OCI-LY1 (cell line): ENCODE data around the gene CDKL5.

ENCODE experiments used
- H2AFZ ChIP-seq: fragments of 200-600 bp; sonication (generic), shearing (Covaris generic); 2 replicates; pipeline ENCODE4 v1.6.0; 2014; ENCODE audit warnings: antibody characterized with exemption, mild to moderate bottlenecking, low read length
- H3F3A ChIP-seq: fragments of 200-600 bp; sonication (generic), shearing (Covaris generic); 2 replicates; pipeline ENCODE4 v1.6.0; 2014; ENCODE audit warnings: mild to moderate bottlenecking, antibody characterized with exemption, low read length, moderate library complexity; ENCODE audit not compliant: insufficient read depth
- H3K27ac ChIP-seq: fragments of 200-600 bp; sonication (generic); 2 replicates; pipeline ENCODE4 v1.5.1; 2014; ENCODE audit warnings: low read length, mixed run types, mild to moderate bottlenecking, low read depth; ENCODE audit not compliant: poor library complexity, severe bottlenecking
- H3K27me3 ChIP-seq: fragments of 200-600 bp; sonication (generic); 2 replicates; pipeline ENCODE4 v1.6.0; 2014; ENCODE audit warnings: antibody characterized with exemption, mild to moderate bottlenecking, low read length, moderate library complexity; ENCODE audit not compliant: insufficient read depth
- H3K36me3 ChIP-seq: fragments of 200-600 bp; sonication (generic); 2 replicates; pipeline ENCODE4 v1.6.1; 2014; ENCODE audit warnings: mild to moderate bottlenecking, antibody characterized with exemption, low read length, moderate library complexity, mixed read lengths; ENCODE audit not compliant: insufficient read depth
- H3K4me1 ChIP-seq: fragments of 200-600 bp; sonication (generic); 2 replicates; pipeline ENCODE4 v1.5.1; 2014; ENCODE audit warnings: mild to moderate bottlenecking, low read length, moderate library complexity; ENCODE audit not compliant: insufficient read depth, severe bottlenecking
- H3K4me2 ChIP-seq: fragments of 200-600 bp; sonication (generic), shearing (Covaris generic); 2 replicates; pipeline ENCODE4 v1.6.1; 2014; ENCODE audit warnings: low read length
- H3K4me3 ChIP-seq: fragments of 200-600 bp; sonication (generic); 2 replicates; pipeline ENCODE4 v1.5.1; 2014; ENCODE audit warnings: low read length, low read depth, mild to moderate bottlenecking, mixed read lengths; ENCODE audit not compliant: poor library complexity, severe bottlenecking
- H3K79me2 ChIP-seq: fragments of 200-600 bp; shearing (Covaris generic); 2 replicates; pipeline ENCODE4 v1.6.1; 2016; ENCODE audit warnings: mixed run types, low read length, mixed read lengths; ENCODE audit not compliant: insufficient read depth
- H3K9ac ChIP-seq: fragments of 200-600 bp; sonication (generic), shearing (Covaris generic); 2 replicates; pipeline ENCODE4 v1.6.1; 2014; ENCODE audit warnings: mild to moderate bottlenecking, low read length, mixed read lengths
- H3K9me2 ChIP-seq: fragments of 200-600 bp; sonication (generic), shearing (Covaris generic); 2 replicates; pipeline ENCODE4 v1.6.1; 2014; ENCODE audit warnings: low read depth, mild to moderate bottlenecking, low read length, mixed read lengths
- H3K9me3 ChIP-seq: fragments of 200-600 bp; shearing (Covaris generic); 2 replicates; pipeline ENCODE4 v1.6.1; 2014; ENCODE audit warnings: low read length, mixed read lengths
- H4K20me1 ChIP-seq: fragments of 200-600 bp; sonication (generic), shearing (Covaris generic); 2 replicates; pipeline ENCODE4 v1.6.0; 2016; ENCODE audit warnings: mild to moderate bottlenecking, low read length; ENCODE audit not compliant: insufficient read depth
- EZH2 ChIP-seq: fragments of 200-600 bp; sonication (generic), shearing (Covaris generic); IDR thresholded peaks from 2 replicates; pipeline ENCODE4 v1.8.0; 2017; ENCODE audit warnings: borderline replicate concordance, mixed run types, mild to moderate bottlenecking, antibody characterized with exemption, low read length, moderate library complexity, mixed read lengths
- TF ChIP-seq, protein P1 (sequence below): fragments of 200-600 bp; sonication (generic), shearing (Covaris generic); IDR thresholded peaks from 2 replicates; pipeline ENCODE4 v1.5.1; 2017; ENCODE audit warnings: mild to moderate bottlenecking, antibody characterized with exemption, low read length, moderate library complexity, mixed read lengths

CDKL5 gene

DNA sequence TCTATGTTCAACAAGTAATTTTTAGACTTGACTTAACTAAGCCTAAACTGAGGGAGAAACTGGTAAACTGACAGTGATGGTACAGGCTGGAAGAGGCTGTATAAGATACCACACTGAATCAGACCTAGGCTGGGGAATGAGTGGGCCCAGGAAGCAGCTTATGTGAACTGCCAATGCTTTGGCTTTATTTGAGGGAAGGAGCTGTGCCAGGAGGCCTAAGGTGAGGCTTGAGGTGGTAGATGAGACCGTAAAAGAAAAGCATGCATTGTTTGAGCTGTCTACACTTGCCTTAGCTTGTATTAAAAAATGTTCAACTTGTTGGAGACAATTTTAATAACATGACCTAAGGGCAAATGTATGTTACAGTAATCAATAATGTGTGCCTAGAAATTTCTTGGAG lies 150.3 kb downstream of the CDKL5 start:
- Histone ChIP-seq H4K20me1 (no peaks in the 10 kb centered on the region), H3K4me3 (no peak overlapping the region), H3K4me2 (no peak overlapping the region), H3K36me3 (no peaks in the 10 kb centered on the region), H3K79me2 (no peaks in the 10 kb centered on the region), H3F3A (no peaks in the 10 kb centered on the region), H3K9me2 (no peaks in the 10 kb centered on the region), H2AFZ (no peak overlapping the region), H3K4me1 (no peaks in the 10 kb centered on the region), H3K27ac (no peak overlapping the region), H3K9me3 (no peaks in the 10 kb centered on the region), H3K27me3 (no peaks in the 10 kb centered on the region), H3K9ac (no peak overlapping the region)
- no peak for TF ChIP-seq EZH2
- TF ChIP-seq, protein P1, sequence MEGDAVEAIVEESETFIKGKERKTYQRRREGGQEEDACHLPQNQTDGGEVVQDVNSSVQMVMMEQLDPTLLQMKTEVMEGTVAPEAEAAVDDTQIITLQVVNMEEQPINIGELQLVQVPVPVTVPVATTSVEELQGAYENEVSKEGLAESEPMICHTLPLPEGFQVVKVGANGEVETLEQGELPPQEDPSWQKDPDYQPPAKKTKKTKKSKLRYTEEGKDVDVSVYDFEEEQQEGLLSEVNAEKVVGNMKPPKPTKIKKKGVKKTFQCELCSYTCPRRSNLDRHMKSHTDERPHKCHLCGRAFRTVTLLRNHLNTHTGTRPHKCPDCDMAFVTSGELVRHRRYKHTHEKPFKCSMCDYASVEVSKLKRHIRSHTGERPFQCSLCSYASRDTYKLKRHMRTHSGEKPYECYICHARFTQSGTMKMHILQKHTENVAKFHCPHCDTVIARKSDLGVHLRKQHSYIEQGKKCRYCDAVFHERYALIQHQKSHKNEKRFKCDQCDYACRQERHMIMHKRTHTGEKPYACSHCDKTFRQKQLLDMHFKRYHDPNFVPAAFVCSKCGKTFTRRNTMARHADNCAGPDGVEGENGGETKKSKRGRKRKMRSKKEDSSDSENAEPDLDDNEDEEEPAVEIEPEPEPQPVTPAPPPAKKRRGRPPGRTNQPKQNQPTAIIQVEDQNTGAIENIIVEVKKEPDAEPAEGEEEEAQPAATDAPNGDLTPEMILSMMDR, result no peak

GRCh38 chrX:18577400-18577799 lies 152.0 kb downstream of the CDKL5 start:
- Histone ChIP-seq H3K9me2 (no peaks in the 10 kb centered on the region), H3K4me2 (no peak overlapping the region), H3K9ac (no peak overlapping the region), H3K79me2 (no peaks in the 10 kb centered on the region), H3F3A (no peaks in the 10 kb centered on the region), H3K27me3 (no peaks in the 10 kb centered on the region), H3K4me3 (no peak overlapping the region), H4K20me1 (no peaks in the 10 kb centered on the region), H3K4me1 (no peaks in the 10 kb centered on the region), H3K36me3 (no peaks in the 10 kb centered on the region), H2AFZ (no peak overlapping the region), H3K9me3 (no peaks in the 10 kb centered on the region), H3K27ac (no peak overlapping the region)
- no peak for TF ChIP-seq EZH2
- TF ChIP-seq, protein P1, result no peak

DNA sequence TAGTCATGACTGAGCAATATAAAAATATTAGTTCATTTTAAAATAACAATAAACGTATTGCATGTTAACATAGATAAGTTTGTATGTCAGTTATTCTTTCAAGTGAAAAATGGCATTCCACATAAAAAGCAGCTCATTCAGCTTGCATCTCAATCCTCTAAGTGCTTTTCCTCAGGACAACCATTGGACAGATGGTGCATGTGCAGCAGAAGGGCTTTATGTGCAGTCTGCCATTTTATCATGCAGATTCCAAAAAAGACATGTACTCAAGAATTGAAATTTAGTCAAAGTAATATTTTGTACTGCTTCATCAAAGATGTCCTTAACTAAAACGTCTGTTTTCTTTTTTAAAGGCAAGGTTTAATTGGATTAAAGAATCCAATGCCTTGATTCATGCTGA lies 153.1 kb downstream of the CDKL5 start:
- H3F3A ChIP-seq, result no peaks in the 10 kb centered on the region
- TF ChIP-seq EZH2, result no peak
- TF ChIP-seq, protein P1, result no peak
- H3K36me3 ChIP-seq, result no peaks in the 10 kb centered on the region
- no peak overlapping the region for H3K9ac ChIP-seq
- no peaks in the 10 kb centered on the region for H3K27me3 ChIP-seq
- no peaks in the 10 kb centered on the region for H4K20me1 ChIP-seq
- no peaks in the 10 kb centered on the region for H3K4me1 ChIP-seq
- no peak overlapping the region for H3K4me3 ChIP-seq
- H3K79me2 ChIP-seq, result no peaks in the 10 kb centered on the region
- H3K27ac ChIP-seq, result no peak overlapping the region
- no peaks in the 10 kb centered on the region for H3K9me3 ChIP-seq
- H3K9me2 ChIP-seq, result no peaks in the 10 kb centered on the region
- H3K4me2 ChIP-seq, result no peak overlapping the region
- no peak overlapping the region for H2AFZ ChIP-seq
